NT2/D1 (cell line): ENCODE measurements around the gene SBF2.

Experiments
- DNase-seq: peaks from one replicate; pipeline ENCODE4 v3.0.0-alpha.2; 2011; ENCODE audit warnings: low read depth, low spot score
- H3K27me3 ChIP-seq: 2 replicates; pipeline ENCODE4 v1.6.0; 2011; ENCODE audit warnings: mild to moderate bottlenecking; ENCODE audit not compliant: insufficient read length, insufficient read depth
- H3K36me3 ChIP-seq: 2 replicates; pipeline ENCODE4 v1.6.1; 2011; ENCODE audit warnings: mild to moderate bottlenecking, low read length, mixed read lengths; ENCODE audit not compliant: insufficient read depth, insufficient read length
- H3K4me1 ChIP-seq: 2 replicates; pipeline ENCODE4 v1.5.1; 2011; ENCODE audit not compliant: insufficient read depth, insufficient read length
- H3K4me3 ChIP-seq: 2 replicates; pipeline ENCODE4 v1.5.1; 2011; ENCODE audit warnings: low read depth; ENCODE audit not compliant: insufficient read length
- H3K9ac ChIP-seq: 2 replicates; pipeline ENCODE4 v1.6.0; 2011; ENCODE audit warnings: low read depth; ENCODE audit not compliant: insufficient read length
- H3K9me3 ChIP-seq: 2 replicates; pipeline ENCODE4 v1.5.1; 2011; ENCODE audit warnings: mild to moderate bottlenecking, low read length; ENCODE audit not compliant: insufficient read depth
- SUZ12 ChIP-seq: IDR thresholded peaks from 2 replicates; pipeline ENCODE4 v1.6.1; 2011; ENCODE audit not compliant: insufficient read length, insufficient read depth; ENCODE audit errors: extremely low read depth
- YY1 ChIP-seq: IDR thresholded peaks from 2 replicates; pipeline ENCODE4 v1.6.1; 2011; ENCODE audit not compliant: insufficient read length, insufficient read depth
- ZNF274 ChIP-seq: IDR thresholded peaks from 2 replicates; pipeline ENCODE4 v1.6.1; 2011; ENCODE audit warnings: mild to moderate bottlenecking, low read depth, low read length

SBF2 gene

GRCh38 chr11:10307022-10307399, 13.0 kb upstream of the SBF2 start:
- Histone ChIP-seq H3K9me3 (no peaks in the 10 kb centered on the region), H3K9ac (peak overlapping the region; percentile 97), H3K4me3 (peak overlapping the region; percentile 93), H3K27me3 (peaks cover 20% of the 10 kb centered on the region), H3K4me1 (peaks cover 7% of the 10 kb centered on the region), H3K36me3 (peaks cover 14% of the 10 kb centered on the region)
- no peak for DNase-seq
- TF ChIP-seq SUZ12 (no peak), ZNF274 (no peak), YY1 (no peak)

- Histone ChIP-seq H3K36me3 (peaks cover 14% of the 10 kb centered on the region), H3K9me3 (no peaks in the 10 kb centered on the region), H3K4me3 (peak overlapping the region; percentile 93), H3K4me1 (peaks cover 7% of the 10 kb centered on the region), H3K27me3 (peaks cover 27% of the 10 kb centered on the region), H3K9ac (peak overlapping the region; percentile 97)
- no peak for DNase-seq
- TF ChIP-seq SUZ12 (no peak), ZNF274 (no peak), YY1 (no peak)
These were observed 12.2 kb upstream of the SBF2 start for GRCh38 chr11:10305964-10306918.

- peaks cover 7% of the 10 kb centered on the region for H3K4me1 ChIP-seq
- peaks cover 36% of the 10 kb centered on the region for H3K27me3 ChIP-seq
- peak overlapping the region; percentile 93 for H3K4me3 ChIP-seq
These were observed 11.4 kb upstream of the SBF2 start for GRCh38 chr11:10305262-10305963.

GRCh38 chr11:10304495-10305261, 10.7 kb upstream of the SBF2 start, which contains the start of gene ADM:
Gene ADM, plus strand, starts transcription at chr11:10305073. Its CDS starts 628 bp downstream, at chr11:10305701.
- DNase-seq, result no peak
- H3K36me3 ChIP-seq, result peaks cover 14% of the 10 kb centered on the region
- H3K9ac ChIP-seq, result peak within 1 kb of the TSS; percentile 97
- peak within 1 kb of the TSS; percentile 93 for H3K4me3 ChIP-seq
- peaks cover 7% of the 10 kb centered on the region for H3K4me1 ChIP-seq
- no peaks in the 10 kb centered on the region for H3K9me3 ChIP-seq
- H3K27me3 ChIP-seq, result peaks cover 36% of the 10 kb centered on the region
- TF ChIP-seq SUZ12, result no peak
- TF ChIP-seq YY1, result no peak
- no peak for TF ChIP-seq ZNF274

More at GRCh38 chr11:10305262-10305963, 11.4 kb upstream of the SBF2 start:
- peaks cover 14% of the 10 kb centered on the region for H3K36me3 ChIP-seq
- no peaks in the 10 kb centered on the region for H3K9me3 ChIP-seq
- TF ChIP-seq SUZ12 (no peak), YY1 (no peak), ZNF274 (no peak)
- DNase-seq, result no peak
- H3K9ac ChIP-seq, result peak overlapping the region; percentile 97

GRCh38 chr11:10303558-10304363, 9.7 kb upstream of the SBF2 start:
- H3K4me3 ChIP-seq, result peak overlapping the region; percentile 93
- H3K27me3 ChIP-seq, result peaks cover 36% of the 10 kb centered on the region
- peaks cover 3% of the 10 kb centered on the region for H3K4me1 ChIP-seq
- no peak for DNase-seq
- peaks cover 18% of the 10 kb centered on the region for H3K36me3 ChIP-seq
- H3K9me3 ChIP-seq, result no peaks in the 10 kb centered on the region
- TF ChIP-seq ZNF274 (no peak), SUZ12 (peak; percentile 16), YY1 (no peak)
- H3K9ac ChIP-seq, result peak overlapping the region; percentile 82
